Colonic mucosa (tissue), 4 donors: Measurements from ENCODE around the gene CDKN2AIP. TPM values are rescaled to one million over a fixed set of nuclear protein-coding genes. Genes with fewer than 3 reads are reported as not detected.
"Not testable (repeated sequence)": the region's sequence is repeated elsewhere in the genome, so short reads cannot be mapped to it uniquely, and the experiment has no call there.

Experiments
- DNase-seq: peaks from one replicate; pipeline ENCODE4 v3.0.0-alpha.2; 2020
- H3K27ac ChIP-seq: fragments of 200-600 bp; one replicate; pipeline ENCODE4 v1.8.0; 2021
- H3K27me3 ChIP-seq: fragments of 200-600 bp; one replicate; pipeline ENCODE4 v1.8.0; 2021
- H3K36me3 ChIP-seq: fragments of 200-600 bp; one replicate; pipeline ENCODE4 v1.8.0; 2021
- H3K4me1 ChIP-seq: fragments of 200-600 bp; one replicate; pipeline ENCODE4 v1.8.0; 2021; ENCODE audit warnings: mild to moderate bottlenecking
- H3K4me3 ChIP-seq: fragments of 200-600 bp; one replicate; pipeline ENCODE4 v1.8.0; 2021
- H3K9ac ChIP-seq, 2 donors: one replicate each; pipeline ENCODE4 v1.7.0; 2013; ENCODE audit warnings: control low read depth in 2 of 2, low read depth in 2 of 2, low read length in 2 of 2
- H3K9me3 ChIP-seq: fragments of 200-600 bp; one replicate; pipeline ENCODE4 v1.8.0; 2021
- CTCF ChIP-seq: fragments of 200-600 bp; IDR thresholded peaks from one replicate; pipeline ENCODE4 v1.8.0; 2022; ENCODE audit warnings: antibody characterized with exemption, mild to moderate bottlenecking
- intact Hi-C: fragments of 100-400 bp; cut with DNase I; formaldehyde crosslinking; loops from one replicate; pipeline ENCODE4 v1.14.1; 2022
- total RNA-seq, 2 donors: library from RNA; stranded (reverse); fragmentation: NEBNext Ultra II Directional in 1 of 2; extraction: Animal tissue kit (Norgen Biotek cat#: 25700) in 1 of 2; gene quantifications; one replicate each; pipeline ENCODE4 v1.2.1, GENCODE V29; 2021
- donor health status: healthy.
- donor health status: DM: no; HTN: no; CAD: no.
- donor health status: DM: no; HTN: no; CAD: no.

CDKN2AIP gene
- total RNA-seq, 2 donors from 2014 or later, result 17.5 to 23.5 TPM

- H3K36me3 ChIP-seq, result peaks cover 13% of the 10 kb centered on the region
- H3K4me1 ChIP-seq, result peaks cover 10% of the 10 kb centered on the region
- no peak for DNase-seq
- intact Hi-C loops, result no loop called here
- H3K27me3 ChIP-seq, result no peaks in the 10 kb centered on the region
- no peak overlapping the region for H3K9ac ChIP-seq
- no peak for TF ChIP-seq CTCF
- H3K9me3 ChIP-seq, result no peaks in the 10 kb centered on the region
- H3K27ac ChIP-seq, result no peak overlapping the region
- no peak overlapping the region for H3K4me3 ChIP-seq
These were observed 4.0 kb downstream of the CDKN2AIP start for GRCh38 chr4:183448436-183448835.

GRCh38 chr4:183449193-183449882, 4.9 kb downstream of the CDKN2AIP start:
- H3K9me3 ChIP-seq, result no peaks in the 10 kb centered on the region
- no peak overlapping the region for H3K9ac ChIP-seq
- peaks cover 13% of the 10 kb centered on the region for H3K36me3 ChIP-seq
- no peak for DNase-seq
- no peak overlapping the region for H3K27ac ChIP-seq
- H3K4me3 ChIP-seq, result no peak overlapping the region
- peaks cover 10% of the 10 kb centered on the region for H3K4me1 ChIP-seq
- H3K27me3 ChIP-seq, result no peaks in the 10 kb centered on the region
- no peak for TF ChIP-seq CTCF
- intact Hi-C loops, result no loop called here

- no peak for DNase-seq
- Histone ChIP-seq H3K27me3 (no peaks in the 10 kb centered on the region), H3K36me3 (peaks cover 13% of the 10 kb centered on the region), H3K9me3 (no peaks in the 10 kb centered on the region), H3K4me3 (no peak overlapping the region), H3K4me1 (peaks cover 10% of the 10 kb centered on the region), H3K9ac (no peak overlapping the region), H3K27ac (no peak overlapping the region)
- intact Hi-C loops, result loop anchor here (10.0 kb wide), 1 partner anchor 55 kb away; the partner anchor contains the start of gene ING2
- no peak for TF ChIP-seq CTCF
These were observed 5.7 kb downstream of the CDKN2AIP start for GRCh38 chr4:183450108-183450507.

- intact Hi-C loops, result loop anchor here (10.0 kb wide), 1 partner anchor 49 kb away; the partner anchor contains the start of gene ING2
- TF ChIP-seq CTCF, result no peak
- no peaks in the 10 kb centered on the region for H3K27me3 ChIP-seq
- H3K9me3 ChIP-seq, result no peaks in the 10 kb centered on the region
- H3K27ac ChIP-seq, result no peak overlapping the region
- H3K36me3 ChIP-seq, result no peaks in the 10 kb centered on the region
- no peak overlapping the region for H3K9ac ChIP-seq
- no peak overlapping the region for H3K4me3 ChIP-seq
- DNase-seq, result no peak
- H3K4me1 ChIP-seq, result no peaks in the 10 kb centered on the region
These were observed 11.2 kb downstream of the CDKN2AIP start for GRCh38 chr4:183455431-183456195.

- no peaks in the 10 kb centered on the region for H3K27me3 ChIP-seq
- H3K9me3 ChIP-seq, result no peaks in the 10 kb centered on the region
- intact Hi-C loops, result loop anchor here (10.0 kb wide), 1 partner anchor 47 kb away; the partner anchor contains the start of gene ING2
- no peaks in the 10 kb centered on the region for H3K36me3 ChIP-seq
- no peaks in the 10 kb centered on the region for H3K4me1 ChIP-seq
- no peak overlapping the region for H3K27ac ChIP-seq
- H3K4me3 ChIP-seq, result no peak overlapping the region
- H3K9ac ChIP-seq, result no peak overlapping the region
- no peak for DNase-seq
- no peak for TF ChIP-seq CTCF
These were observed 13.6 kb downstream of the CDKN2AIP start for GRCh38 chr4:183458005-183458404.

- H3K4me1 ChIP-seq, result not testable (repeated sequence)
These were observed 19.6 kb downstream of the CDKN2AIP start for GRCh38 chr4:183463903-183464619.

GRCh38 chr4:183465879-183466278, 21.4 kb downstream of the CDKN2AIP start:
- intact Hi-C loops, H3K9ac ChIP-seq, DNase-seq, H3K4me3 ChIP-seq, H3K27ac ChIP-seq, H3K27me3 ChIP-seq, H3K36me3 ChIP-seq, H3K9me3 ChIP-seq, H3K4me1 ChIP-seq: not testable (repeated sequence)

More at GRCh38 chr4:183463903-183464619, 19.6 kb downstream of the CDKN2AIP start:
- H3K4me3 ChIP-seq, DNase-seq, H3K36me3 ChIP-seq, H3K27ac ChIP-seq, H3K9me3 ChIP-seq, H3K27me3 ChIP-seq, intact Hi-C loops, H3K9ac ChIP-seq: not testable (repeated sequence)
